PFSK-1 (cell line): ENCODE results near the gene IL6.

ENCODE experiments used
- FOXP2 ChIP-seq: optimal IDR thresholded peaks from 2 replicates; pipeline ENCODE3; 2011; ENCODE audit warnings: borderline replicate concordance, control low read depth, inconsistent platforms; ENCODE audit not compliant: insufficient read depth; ENCODE audit errors: extremely low read length, extremely low read depth
- POLR2AphosphoS5 ChIP-seq: IDR thresholded peaks from 2 replicates; pipeline ENCODE4 v1.6.1; 2012; ENCODE audit warnings: low read depth, mild to moderate bottlenecking, control low read depth, low read length, moderate library complexity
- REST ChIP-seq, 2 experiments: IDR thresholded peaks; 2 replicates each; pipeline versions ENCODE4 v1.6.1 to v1.8.0; 2011 to 2012; ENCODE audit warnings: low read depth in 2 of 2, low read length in 2 of 2, control low read depth in 1 of 2, inconsistent platforms in 1 of 2, mild to moderate bottlenecking in 1 of 2, moderate library complexity in 1 of 2; ENCODE audit not compliant: insufficient read depth in 1 of 2
- SIN3A ChIP-seq: IDR thresholded peaks from 2 replicates; pipeline ENCODE4 v1.6.1; 2012; ENCODE audit warnings: mild to moderate bottlenecking, low read length, moderate library complexity, borderline replicate concordance; ENCODE audit not compliant: insufficient read depth
- TAF1 ChIP-seq: IDR thresholded peaks from 2 replicates; pipeline ENCODE4 v1.6.1; 2012; ENCODE audit warnings: low read length, control low read depth, borderline replicate concordance; ENCODE audit not compliant: insufficient read depth

DNA sequence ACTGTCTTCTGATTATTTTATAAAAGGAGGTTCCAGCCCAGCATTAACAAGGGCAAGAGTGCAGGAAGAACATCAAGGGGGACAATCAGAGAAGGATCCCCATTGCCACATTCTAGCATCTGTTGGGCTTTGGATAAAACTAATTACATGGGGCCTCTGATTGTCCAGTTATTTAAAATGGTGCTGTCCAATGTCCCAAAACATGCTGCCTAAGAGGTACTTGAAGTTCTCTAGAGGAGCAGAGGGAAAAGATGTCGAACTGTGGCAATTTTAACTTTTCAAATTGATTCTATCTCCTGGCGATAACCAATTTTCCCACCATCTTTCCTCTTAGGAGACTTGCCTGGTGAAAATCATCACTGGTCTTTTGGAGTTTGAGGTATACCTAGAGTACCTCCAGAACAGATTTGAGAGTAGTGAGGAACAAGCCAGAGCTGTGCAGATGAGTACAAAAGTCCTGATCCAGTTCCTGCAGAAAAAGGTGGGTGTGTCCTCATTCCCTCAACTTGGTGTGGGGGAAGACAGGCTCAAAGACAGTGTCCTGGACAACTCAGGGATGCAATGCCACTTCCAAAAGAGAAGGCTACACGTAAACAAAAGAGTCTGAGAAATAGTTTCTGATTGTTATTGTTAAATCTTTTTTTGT lies 2.3 kb downstream of the IL6 start:
- no peak for TF ChIP-seq POLR2AphosphoS5
- TF ChIP-seq TAF1: no peak
- no peak for TF ChIP-seq SIN3A
- TF ChIP-seq REST (IDR thresholded peaks at IDR 0.05; ENCODE audit: insufficient read depth in 1 of 2, low read depth in 2 of 2, low read length in 2 of 2): peak in 1 of 2 experiments; percentile 24; a peak in 1 of 4 replicates
- no peak for TF ChIP-seq FOXP2
